Measurements from ENCODE around the gene R3HDM2.
A peak's percentile ranks its signal among the peaks of the same experiment; 100 is the strongest.
"Not testable (repeated sequence)": the region's sequence is repeated elsewhere in the genome, so short reads cannot be mapped to it uniquely, and the experiment has no call there.

The R3HDM2 gene

GRCh38 chr12:57372233-57372632, 58.6 kb downstream of the R3HDM2 start:
- DNase-seq = peak; percentile 25

- DNase-seq = peak; percentile 55
Observed at GRCh38 chr12:57370696-57371095, 60.1 kb downstream of the R3HDM2 start.

- DNase-seq = no peak
Observed at GRCh38 chr12:57370072-57370471, 60.8 kb downstream of the R3HDM2 start.

GRCh38 chr12:57369202-57369601, 61.6 kb downstream of the R3HDM2 start:
- no peak for DNase-seq

- no peak for DNase-seq
Observed at GRCh38 chr12:57368349-57369095, 62.3 kb downstream of the R3HDM2 start.

GRCh38 chr12:57367121-57367520, 63.7 kb downstream of the R3HDM2 start:
- no peak for DNase-seq

- no peak for DNase-seq
Observed at GRCh38 chr12:57366315-57366714, 64.5 kb downstream of the R3HDM2 start.

GRCh38 chr12:57364156-57364555, 66.7 kb downstream of the R3HDM2 start:
- not testable (repeated sequence) for DNase-seq

GRCh38 chr12:57360468-57360867, 70.4 kb downstream of the R3HDM2 start:
- DNase-seq = no peak

GRCh38 chr12:57358646-57359045, 72.2 kb downstream of the R3HDM2 start:
- no peak for DNase-seq

GRCh38 chr12:57355734-57356133, 75.1 kb downstream of the R3HDM2 start:
- no peak for DNase-seq

- no peak for DNase-seq
Observed at GRCh38 chr12:57352166-57352565, 78.7 kb downstream of the R3HDM2 start.

- DNase-seq = no peak
Observed at GRCh38 chr12:57347284-57347683, 83.6 kb downstream of the R3HDM2 start.

- no peak for DNase-seq
Observed at GRCh38 chr12:57343703-57344378, 87.0 kb downstream of the R3HDM2 start.

- peak; percentile 17 for DNase-seq
Observed at GRCh38 chr12:57342207-57342691, 88.6 kb downstream of the R3HDM2 start.

GRCh38 chr12:57341275-57341990, 89.4 kb downstream of the R3HDM2 start:
- no peak for DNase-seq

GRCh38 chr12:57340104-57340503, 90.7 kb downstream of the R3HDM2 start:
- peak; percentile 53 for DNase-seq

GRCh38 chr12:57336299-57336698, 94.5 kb downstream of the R3HDM2 start:
- not testable (repeated sequence) for DNase-seq

- DNase-seq = no peak
Observed at GRCh38 chr12:57334219-57334618, 96.6 kb downstream of the R3HDM2 start.

GRCh38 chr12:57332646-57333312, 98.1 kb downstream of the R3HDM2 start:
- DNase-seq = peak; percentile 6

- no peak for DNase-seq
Observed at GRCh38 chr12:57330992-57331391, 99.9 kb downstream of the R3HDM2 start.

- no peak for DNase-seq
Observed at GRCh38 chr12:57329219-57329618, 101.6 kb downstream of the R3HDM2 start.

- DNase-seq = no peak
Observed at GRCh38 chr12:57325395-57325794, 105.4 kb downstream of the R3HDM2 start.
